DMS53 treated with DMSO at 0.1 percent for 48 hours (cell line): ENCODE data around the gene KCNRG.
"Not testable (repeated sequence)": the region's sequence is repeated elsewhere in the genome, so short reads cannot be mapped to it uniquely, and the experiment has no call there.

Experiments used
- DNase-seq: peaks from one replicate; lab custom pipeline; 2025; ENCODE audit not compliant: unreplicated experiment; lab: John Stamatoyannopoulos, UW

The KCNRG gene, protein sequence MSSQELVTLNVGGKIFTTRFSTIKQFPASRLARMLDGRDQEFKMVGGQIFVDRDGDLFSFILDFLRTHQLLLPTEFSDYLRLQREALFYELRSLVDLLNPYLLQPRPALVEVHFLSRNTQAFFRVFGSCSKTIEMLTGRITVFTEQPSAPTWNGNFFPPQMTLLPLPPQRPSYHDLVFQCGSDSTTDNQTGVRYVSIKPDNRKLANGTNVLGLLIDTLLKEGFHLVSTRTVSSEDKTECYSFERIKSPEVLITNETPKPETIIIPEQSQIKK

DNA sequence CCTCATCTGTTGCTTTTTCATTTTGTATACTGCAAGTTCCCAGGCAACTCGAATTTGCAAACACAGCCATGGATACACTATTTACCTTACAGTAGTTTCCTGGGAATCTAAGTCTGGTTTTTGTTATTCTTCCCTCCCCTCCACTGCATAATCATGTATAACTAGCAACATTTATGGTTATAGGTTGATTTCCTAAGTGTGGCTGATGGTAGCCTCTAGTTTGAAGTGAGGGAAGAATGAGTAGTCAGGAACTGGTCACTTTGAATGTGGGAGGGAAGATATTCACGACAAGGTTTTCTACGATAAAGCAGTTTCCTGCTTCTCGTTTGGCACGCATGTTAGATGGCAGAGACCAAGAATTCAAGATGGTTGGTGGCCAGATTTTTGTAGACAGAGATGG lies at the start of gene KCNRG:
Gene KCNRG, plus strand, starts transcription at position 187 of the 400 bp plus-strand sequence. Its CDS starts 50 bp downstream, at position 237.
- DNase-seq = no peak

DNA sequence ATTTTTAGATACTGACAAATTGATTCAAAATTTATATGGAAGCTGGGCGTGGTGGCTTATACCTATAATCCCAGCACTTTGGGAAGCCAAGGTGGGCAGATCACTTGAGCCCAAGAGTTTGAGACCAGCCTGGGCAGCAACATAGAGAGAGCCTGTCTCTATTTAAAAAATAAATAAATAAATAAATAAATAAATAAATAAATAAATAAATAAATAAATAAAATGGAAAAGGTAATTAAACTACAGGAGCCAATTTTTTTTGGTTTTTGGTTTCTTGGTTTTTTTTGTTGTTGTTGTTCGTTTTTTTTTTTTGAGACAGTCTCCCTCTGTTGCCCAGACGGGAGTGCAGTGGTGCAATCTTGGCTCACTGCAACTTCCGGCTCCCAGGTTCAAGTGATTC lies 47.8 kb upstream of the KCNRG start:
- DNase-seq = no peak

DNA sequence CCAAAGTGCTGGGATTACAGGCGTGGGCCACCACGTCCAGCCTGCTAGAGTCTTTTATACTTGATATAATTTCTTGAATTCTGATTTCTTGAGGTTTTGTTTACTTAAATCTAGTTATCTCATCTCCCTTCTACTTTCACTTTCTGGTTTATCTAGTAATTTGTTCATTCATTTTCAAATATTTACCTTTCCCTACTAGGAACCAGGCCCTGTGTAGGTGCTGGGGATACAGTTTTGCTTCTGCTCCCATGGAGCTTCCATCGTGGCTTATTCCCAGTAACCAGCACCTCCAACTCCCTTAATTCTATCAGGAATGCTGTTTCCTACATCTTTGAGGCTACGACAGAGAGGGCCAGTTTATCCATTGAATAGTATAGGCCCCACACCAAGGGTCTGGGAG lies 42.5 kb upstream of the KCNRG start:
- no peak for DNase-seq

DNA sequence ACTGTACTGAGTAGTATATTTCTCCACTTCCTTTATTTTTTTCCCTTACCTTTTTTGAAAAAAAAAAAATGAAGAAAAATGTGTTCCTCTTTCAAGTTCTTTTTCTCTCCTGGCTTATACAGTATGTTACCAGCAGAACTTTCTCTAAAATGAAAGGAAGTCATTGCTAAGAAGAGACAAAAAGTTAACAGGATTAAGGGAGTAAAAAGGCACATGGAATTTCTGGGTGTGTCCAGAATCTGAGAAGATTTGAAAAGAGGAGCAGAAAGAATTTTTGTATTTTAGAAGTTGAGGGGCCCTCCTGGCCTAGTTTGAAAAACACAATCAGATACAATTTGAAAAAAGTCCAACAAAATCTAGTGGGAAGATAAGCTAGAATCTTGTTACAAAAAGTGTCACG lies 39.4 kb upstream of the KCNRG start:
- DNase-seq = no peak

DNA sequence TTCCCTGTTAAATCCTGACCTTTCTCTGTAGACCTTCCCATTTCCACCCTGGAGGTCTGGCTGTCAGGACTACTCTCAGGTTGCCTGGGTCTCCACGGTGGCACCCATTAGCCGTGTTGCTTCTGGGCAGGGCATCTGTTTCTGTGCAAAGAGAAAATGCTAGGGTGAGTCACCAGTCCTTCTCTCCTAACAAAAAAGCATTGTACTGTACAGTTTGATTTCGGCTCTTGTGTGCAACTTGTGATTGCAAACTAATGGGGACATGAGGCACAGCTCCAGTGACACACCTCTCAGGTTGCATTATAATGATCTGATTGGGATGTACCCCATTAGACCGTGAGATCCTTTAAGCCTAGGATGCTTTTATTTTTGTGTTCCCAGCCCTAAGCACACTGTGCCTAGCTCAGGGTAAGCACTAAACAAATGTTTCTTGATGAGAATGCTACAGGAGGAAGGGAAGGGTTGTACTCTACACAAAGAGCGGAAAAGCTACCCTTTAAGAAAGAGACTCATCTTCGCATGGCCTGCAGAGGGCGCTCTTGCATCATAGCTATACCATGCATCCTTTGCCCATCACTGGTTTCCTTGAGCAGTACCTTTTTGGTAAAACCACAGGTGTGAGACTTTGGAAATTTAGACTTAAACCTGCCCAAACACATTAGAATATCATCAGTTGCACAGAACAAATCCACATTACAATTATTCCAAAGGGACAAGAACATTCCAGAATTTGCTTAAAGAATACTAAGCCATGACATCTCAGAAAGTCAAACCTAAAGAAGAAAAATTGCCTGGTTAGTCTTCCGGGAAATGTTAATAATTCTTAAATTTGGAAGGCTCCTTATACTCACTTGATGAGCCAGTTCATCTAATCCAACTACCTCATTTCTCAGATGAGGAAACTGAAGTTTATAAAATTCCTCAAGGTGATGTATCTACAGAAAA lies 38.7 kb upstream of the KCNRG start:
- peak; percentile 54 for DNase-seq

DNA sequence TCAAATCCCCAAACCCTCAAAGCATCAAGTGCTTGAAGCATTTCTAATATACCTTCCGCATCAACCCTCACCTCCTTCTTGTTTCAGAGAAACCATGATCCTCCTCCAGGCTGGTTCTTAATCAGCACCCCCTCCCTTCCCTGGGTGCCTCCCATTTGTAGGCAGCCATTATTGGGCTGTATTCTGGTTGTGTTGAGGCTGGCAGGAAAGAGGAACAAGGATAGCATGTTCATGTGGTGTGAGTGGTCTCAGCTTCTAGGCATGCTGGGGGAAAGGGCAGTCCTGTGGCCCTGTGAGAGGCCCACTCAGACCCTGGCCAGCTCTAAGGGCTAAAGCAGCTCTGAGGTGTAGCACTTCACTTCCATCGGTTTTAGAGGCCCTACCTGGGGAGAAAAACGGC lies 37.3 kb upstream of the KCNRG start:
- DNase-seq = no peak

DNA sequence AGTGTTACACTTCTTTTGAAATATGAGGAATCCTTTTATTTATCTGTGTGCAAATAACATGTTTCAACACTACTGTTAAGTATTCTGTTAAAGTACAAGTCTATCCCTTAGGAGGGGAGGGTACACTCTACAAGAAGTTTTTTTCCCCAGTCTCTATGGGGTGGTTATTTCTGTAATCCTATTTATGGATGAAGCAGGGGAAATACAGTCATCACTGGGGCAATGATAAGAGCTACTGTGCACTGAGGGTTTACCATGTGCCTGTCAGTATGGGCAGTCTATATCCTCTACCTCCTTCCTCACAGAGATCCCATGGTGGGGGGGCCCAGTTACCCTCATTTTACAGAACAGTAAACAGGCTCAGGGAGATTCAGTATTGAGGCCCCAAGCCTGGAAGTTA lies 35.0 kb upstream of the KCNRG start:
- DNase-seq = no peak

DNA sequence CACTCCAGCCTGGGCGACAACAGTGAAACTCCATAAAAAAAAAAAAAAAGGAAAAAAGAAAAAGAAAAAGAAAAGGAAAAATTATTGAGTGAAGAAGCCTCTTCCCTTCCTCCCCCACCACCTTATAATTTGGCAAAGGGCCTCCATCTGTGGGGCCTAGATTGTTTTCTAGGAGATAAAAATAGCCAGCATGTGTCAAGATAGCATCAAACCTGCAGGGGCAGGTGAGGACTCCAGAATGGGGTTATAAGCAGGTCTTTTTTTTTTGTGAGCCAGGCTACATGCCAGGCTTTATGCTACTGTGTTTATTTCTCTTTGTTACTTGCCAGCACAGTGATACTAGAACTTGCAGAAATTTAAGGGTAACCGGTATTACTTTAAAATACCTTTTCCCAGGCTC lies 30.1 kb upstream of the KCNRG start:
- no peak for DNase-seq

DNA sequence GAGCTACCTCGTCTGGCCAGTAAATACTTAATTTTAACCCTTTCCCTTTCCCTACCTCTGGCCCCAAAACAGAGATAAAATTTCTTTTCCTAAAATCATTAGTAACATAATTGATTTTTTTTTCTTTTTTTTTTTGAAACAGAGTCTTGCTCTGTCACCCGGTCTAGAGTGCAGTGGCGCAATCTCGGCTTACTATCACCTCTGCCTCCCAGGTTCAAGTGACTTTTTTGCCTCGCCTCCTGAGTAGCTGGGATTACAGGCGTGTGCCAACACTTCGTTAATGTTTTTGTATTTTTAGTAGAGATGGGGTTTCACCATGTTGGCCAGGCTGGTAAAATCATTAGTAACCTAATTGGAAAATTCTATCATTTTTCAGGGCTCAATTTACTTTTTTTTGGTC lies 28.8 kb upstream of the KCNRG start:
- DNase-seq = no peak

DNA sequence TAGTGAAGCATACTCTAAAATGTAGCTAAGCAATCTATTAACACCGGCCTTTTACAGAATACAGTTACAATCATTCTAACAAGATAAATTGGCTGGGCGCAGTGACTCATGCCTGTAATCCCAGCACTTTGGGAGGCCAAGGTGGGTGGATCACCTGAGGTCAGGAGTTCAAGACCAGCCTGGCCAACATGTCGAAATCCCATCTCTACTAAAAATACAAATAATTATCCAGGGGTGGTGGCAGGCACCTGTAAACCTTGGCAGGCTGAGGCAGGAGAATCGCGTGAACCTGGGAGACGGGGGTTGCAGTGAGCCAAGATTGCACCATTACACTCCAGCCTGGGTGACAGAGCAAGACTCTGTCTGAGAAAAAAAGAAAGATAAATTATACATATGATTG lies 24.6 kb upstream of the KCNRG start:
- not testable (repeated sequence) for DNase-seq

DNA sequence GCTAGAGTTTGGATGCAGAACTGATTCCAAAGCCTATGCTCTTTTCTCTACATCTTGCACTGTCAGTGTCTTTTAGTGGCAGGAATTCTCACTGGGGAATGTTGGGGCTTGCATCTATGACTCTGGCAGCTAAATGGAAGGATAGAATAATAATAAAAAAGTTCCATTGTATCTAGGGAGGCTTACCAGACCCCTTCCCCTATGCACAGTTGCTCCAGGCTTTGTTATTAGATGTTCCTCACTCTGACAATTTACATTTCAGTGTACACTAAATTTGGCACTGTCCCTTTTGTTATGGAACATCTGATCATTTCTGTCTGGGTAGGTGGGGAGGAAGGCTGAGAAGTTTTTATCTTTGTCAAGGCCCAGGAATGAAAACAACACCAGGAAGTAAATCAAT lies 22.1 kb upstream of the KCNRG start:
- DNase-seq = no peak

DNA sequence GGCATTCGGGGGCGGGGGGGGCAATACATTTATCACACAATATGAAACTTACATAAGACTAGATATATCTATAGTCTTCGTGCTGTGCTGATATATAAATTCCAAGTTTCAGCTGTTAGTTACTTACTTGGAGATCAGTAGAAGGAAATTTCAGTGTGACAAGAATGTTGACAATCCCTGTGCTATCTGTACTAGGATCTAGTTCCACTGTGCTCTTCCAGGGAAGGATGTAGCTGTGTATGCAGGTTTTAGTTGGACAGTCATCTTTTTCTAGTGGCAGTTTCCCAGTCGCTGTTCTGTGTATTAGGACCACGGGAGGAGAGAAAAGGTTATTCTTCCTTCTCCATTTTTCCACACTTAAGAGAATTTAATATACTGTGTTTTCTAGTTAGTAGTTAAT lies 21.6 kb upstream of the KCNRG start:
- DNase-seq = no peak

DNA sequence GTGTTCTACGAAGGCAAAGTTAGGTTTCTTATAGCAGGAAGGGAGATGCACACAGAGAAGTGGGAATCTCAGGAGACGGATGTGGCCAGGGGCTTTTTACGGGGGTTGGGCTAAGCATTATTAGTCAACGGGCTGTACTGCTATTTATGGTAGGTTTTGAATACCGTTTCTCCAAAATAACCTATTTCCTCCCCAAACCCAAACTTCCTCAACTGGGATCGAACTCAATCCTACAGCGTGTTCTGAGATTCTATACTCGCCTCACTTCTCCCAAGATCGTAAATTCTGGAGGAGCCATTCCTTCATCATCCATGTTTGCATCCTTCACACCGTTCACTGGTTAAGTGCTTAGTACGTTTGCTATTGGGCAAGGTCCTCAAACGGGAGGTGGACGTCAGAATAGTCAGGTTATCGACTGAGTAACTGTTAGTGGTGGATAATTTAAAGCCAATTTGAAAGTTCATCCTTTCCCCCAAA lies 19.6 kb upstream of the KCNRG start:
- no peak for DNase-seq

DNA sequence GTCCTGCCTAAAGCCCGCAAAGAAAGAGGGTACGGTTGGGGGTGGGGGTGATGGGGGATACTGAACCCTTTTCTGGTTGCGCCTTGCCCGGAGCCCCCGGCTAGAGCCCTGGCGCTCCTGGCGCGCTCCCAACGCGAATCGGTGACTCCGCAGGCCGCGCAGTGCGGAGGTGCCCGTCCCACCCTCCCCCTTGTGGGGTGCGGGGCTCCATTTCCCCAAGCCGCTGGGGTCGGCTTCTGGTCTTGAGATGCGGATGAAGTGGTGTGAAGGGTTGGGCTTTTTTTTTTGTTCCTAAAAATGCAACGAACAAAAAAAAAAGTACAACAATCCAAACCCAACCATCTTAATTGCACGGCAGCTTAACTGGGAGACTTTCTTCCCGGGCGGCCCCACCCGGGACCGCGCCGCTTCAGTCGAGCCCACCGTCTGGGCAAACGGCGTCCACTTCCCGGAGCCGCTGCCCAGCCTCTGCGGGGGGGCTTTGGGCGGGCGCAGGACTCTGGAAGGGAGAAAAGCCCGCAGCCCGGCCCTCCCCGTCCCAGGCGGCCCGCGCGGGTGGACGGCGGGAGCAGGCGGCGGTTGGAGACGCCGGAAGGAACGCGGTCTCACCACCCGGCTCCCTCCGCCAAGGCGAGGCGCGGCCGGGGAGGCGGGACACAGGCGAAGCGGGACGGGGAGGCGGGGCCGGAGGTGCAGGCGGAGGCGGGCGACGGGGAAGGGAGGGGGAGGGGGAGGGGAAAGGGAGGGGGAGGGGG lies 18.9 kb upstream of the KCNRG start:
- DNase-seq = peak; percentile 53

DNA sequence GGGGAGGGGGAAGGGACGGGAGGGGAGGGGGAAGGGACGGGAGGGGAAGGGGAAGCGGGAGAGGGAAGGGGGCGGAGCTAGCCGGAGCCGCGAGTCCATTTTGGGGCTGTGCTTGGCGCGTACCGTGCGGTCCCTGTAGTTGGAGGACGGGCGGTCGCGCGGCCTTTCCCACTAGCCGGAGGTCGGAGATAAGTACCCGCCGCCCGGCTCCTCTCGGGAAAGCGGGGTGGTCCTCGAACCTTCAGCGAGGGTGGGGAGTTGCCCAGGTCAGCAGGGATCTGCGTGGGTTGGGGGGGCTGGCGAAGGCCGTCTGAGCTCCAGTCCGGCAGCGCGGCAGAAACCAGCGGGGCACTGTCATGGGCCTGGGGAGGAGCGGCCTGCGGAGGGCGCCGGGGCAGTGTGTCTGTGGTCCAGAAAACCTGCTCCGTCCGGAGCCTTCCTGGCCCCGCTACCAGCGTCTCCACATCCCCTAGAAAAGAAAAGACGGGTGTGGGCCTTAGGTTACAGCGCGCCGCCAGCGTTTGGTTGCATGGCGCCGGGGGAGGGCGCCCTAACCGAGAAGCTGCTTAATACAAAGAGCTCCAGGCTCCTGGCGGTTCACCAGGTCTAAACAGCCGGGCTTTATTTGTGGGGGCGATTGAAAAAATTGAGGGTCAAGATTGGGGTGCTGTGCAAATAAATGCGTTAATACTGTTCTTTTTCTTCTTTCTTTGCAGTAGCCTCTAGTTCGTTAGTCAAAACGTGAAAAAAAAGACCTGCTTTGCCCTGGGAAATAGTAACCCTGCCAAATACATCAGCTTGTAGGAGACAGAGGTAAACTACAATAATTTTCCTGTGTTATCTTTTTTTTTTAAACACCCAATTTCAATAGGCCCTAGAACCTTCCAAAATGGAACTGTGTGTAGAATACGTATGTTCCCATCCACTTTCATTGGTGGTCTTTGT lies 18.0 kb upstream of the KCNRG start, which contains the start of gene TRIM13:
Gene TRIM13, plus strand, starts transcription at position 92 of the 945 bp plus-strand sequence. CDS start 14,899 bp downstream, outside the sequence.
- DNase-seq = peak; percentile 74

DNA sequence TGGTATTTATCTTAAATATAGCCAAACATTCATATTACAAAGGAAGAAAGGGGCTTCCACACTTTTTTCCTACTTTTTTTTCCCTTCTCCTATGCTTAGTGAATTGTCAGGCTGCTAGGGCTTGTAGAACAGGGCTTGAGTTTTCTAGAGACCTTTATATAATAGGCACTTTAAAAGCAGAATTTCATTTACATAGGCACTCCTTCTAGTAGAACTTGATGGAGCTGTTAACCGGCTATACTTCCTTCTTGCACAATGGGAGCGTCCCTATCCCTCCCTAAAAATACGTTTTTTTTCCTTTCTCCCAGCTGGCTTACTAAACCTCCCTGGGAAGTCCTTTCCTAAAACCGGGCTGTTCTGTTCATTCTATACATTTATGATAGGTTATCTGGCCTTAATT lies 17.3 kb upstream of the KCNRG start:
- no peak for DNase-seq

DNA sequence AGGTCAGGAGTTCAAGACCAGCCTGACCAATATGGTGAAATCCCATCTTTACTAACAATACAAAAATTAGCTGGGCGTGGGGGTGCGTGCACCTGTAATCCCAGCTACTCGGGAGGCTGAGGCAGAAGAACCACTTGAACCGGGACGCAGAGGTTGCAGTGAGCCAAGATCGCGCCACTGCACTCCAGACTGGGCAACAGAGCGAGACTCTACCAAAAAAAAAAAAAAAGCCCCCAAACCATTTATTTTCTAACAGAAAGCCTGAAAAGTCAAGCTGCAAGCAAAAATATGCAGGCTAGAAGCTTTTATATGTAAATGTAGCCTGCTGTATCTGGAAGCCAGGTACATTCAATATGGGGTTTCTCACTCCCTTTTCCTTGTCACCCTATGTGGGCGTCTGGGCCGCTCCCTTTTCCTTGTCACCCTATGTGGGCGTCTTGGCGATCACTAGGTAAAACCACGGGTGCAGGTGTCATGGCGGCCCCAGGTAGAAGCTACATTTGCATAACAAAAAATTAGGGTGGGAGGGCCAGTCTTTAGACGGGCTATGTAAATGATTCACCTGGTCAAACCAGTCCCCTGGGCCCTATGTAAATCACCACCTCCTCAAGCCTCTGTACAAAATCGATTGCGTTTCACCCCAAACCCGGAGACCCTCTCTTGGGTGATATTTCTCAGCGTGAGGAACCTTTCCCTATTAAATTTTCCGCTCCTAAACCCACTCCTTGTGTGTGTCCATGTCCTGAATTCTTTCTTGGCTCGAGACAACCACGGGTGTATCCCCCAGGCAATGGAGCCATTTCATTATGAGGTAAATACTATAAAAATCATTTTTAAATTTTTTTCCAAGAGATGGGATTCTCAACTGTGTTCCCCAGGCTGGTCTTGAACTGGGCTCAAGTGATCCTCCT lies 16.3 kb upstream of the KCNRG start:
- no peak for DNase-seq

DNA sequence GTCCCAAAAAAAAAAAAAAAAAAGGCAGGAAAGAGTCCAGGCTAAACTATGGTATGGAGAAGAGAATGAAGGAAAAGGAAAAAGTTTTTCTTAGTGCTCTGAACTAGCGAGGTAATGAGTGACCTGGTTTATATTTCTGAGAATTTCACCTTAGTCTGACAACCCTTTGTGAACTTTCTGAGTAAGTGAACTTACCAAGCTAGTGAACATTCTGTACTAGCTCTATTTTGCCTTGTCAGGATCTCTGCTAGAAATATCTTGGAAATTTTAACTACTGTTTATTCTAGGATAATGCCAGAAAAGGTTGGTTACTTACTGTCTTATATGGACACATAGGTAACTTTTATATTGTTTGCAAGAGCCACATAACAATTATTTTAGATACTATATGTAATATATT lies 14.0 kb upstream of the KCNRG start:
- DNase-seq = no peak

DNA sequence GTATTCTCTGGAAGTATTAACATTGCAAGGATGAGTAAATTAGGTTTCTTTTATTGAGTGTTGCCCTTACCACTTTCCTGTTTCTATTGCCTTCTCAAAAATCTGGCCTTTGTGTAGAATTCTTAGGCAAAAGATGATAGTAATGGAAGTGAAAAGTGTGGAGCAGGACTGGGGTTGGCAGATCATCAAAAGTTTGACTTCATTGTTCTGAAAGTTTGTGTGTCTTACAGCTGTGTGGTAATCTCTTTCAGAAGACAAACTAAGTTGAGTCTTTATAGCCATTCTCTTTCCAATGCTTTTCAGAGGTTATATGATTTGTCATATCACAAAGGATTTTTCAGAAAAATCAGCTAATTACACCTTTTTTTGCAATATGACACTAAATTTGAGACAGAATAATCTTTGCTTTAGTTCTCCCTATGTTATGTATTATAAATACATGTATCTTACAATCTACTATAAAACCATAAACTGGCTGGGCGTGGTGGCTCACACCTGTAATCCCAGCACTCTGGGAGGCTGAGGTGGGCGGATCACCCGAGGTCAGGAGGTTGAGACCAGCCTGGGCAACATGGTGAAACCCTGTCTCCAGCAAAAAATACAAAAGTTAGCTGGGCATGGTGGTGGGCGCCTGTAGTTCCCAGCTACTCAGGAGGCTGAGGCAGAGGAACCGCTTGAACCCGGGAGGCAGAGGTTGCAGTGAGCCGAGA lies 8.7 kb upstream of the KCNRG start:
- no peak for DNase-seq
